HG03575 (cell line): ENCODE data around the gene EHD3.

Experiments used
- ATAC-seq: cut with Tn5 transposase; IDR thresholded peaks from one replicate; pipeline ENCODE4 v1.9.1; 2021; ENCODE audit not compliant: unreplicated experiment, insufficient number of reproducible peaks, low FRiP score; ENCODE audit errors: extremely low read depth

The EHD3 gene

GRCh38 chr2:31318361-31319336 is 84.7 kb downstream of the EHD3 start:
- no peak for ATAC-seq
